ENCODE measurements around the gene SEC24D.

Gene SEC24D

GRCh38 chr4:118843237-118843636 lies 7.3 kb upstream of the SEC24D start:
- no peak for DNase-seq

GRCh38 chr4:118842055-118842454 lies 6.1 kb upstream of the SEC24D start:
- no peak for DNase-seq

GRCh38 chr4:118839221-118839927 lies 3.4 kb upstream of the SEC24D start:
- no peak for DNase-seq

- DNase-seq: no peak
These were observed 1.2 kb upstream of the SEC24D start for GRCh38 chr4:118837121-118837507.

GRCh38 chr4:118836301-118837120 lies 585 bp upstream of the SEC24D start:
- DNase-seq: peak; percentile 47

GRCh38 chr4:118834960-118835569 lies 861 bp downstream of the SEC24D start:
- DNase-seq: peak; percentile 37

- DNase-seq: no peak
These were observed 1.9 kb downstream of the SEC24D start for GRCh38 chr4:118834070-118834469.

GRCh38 chr4:118833192-118833820 lies 2.6 kb downstream of the SEC24D start:
- no peak for DNase-seq

GRCh38 chr4:118829107-118829506 lies 6.8 kb downstream of the SEC24D start:
- DNase-seq: no peak

GRCh38 chr4:118826723-118827444 lies 9.0 kb downstream of the SEC24D start:
- DNase-seq: no peak

GRCh38 chr4:118825799-118826198 lies 10.1 kb downstream of the SEC24D start:
- no peak for DNase-seq

GRCh38 chr4:118824141-118824540 lies 11.8 kb downstream of the SEC24D start:
- no peak for DNase-seq

- DNase-seq: no peak
These were observed 12.5 kb downstream of the SEC24D start for GRCh38 chr4:118823471-118823870.

GRCh38 chr4:118821590-118822293 lies 14.2 kb downstream of the SEC24D start:
- DNase-seq: no peak

- no peak for DNase-seq
These were observed 18.6 kb downstream of the SEC24D start for GRCh38 chr4:118817178-118817930.

GRCh38 chr4:118816538-118817177 lies 19.3 kb downstream of the SEC24D start:
- no peak for DNase-seq

- DNase-seq: no peak
These were observed 21.0 kb downstream of the SEC24D start for GRCh38 chr4:118814891-118815290.

- no peak for DNase-seq
These were observed 21.9 kb downstream of the SEC24D start for GRCh38 chr4:118814058-118814457.

- no peak for DNase-seq
These were observed 22.4 kb downstream of the SEC24D start for GRCh38 chr4:118813561-118813960.

GRCh38 chr4:118811832-118812231 lies 24.1 kb downstream of the SEC24D start:
- no peak for DNase-seq

Data from stimulated activated CD4-positive, alpha-beta T cell treated with anti-CD3 and anti-CD28 coated beads, Interleukin-1b, Interleukin-23, amount 100 ng/mL, for 48 hours (primary cell).